ENCODE results near the gene MAOB. TPM values are rescaled to one million over a fixed set of nuclear protein-coding genes. Genes with fewer than 3 reads are reported as not detected.

MAOB gene
- total and polyA plus RNA-seq, 5 donors from 2014 or later, result 0.13 TPM; not detected in 4

- H3K27me3 ChIP-seq (ENCODE audit: control insufficient read depth, insufficient read depth, low read length), result no peaks in the 10 kb centered on the region
- no peak overlapping the region for H3K27ac Mint-ChIP-seq
Observed at GRCh38 chrX:43720082-43720481, 162.2 kb downstream of the MAOB start.

GRCh38 chrX:43718956-43719355, 163.3 kb downstream of the MAOB start:
- Histone ChIP-seq H3K27ac (ENCODE audit: insufficient read depth, low read length, poor library complexity, severe bottlenecking) (no peak overlapping the region), H3K36me3 (ENCODE audit: control insufficient read depth, insufficient read depth, low read length) (no peaks in the 10 kb centered on the region), H3K27me3 (ENCODE audit: control insufficient read depth, insufficient read depth, low read length) (no peaks in the 10 kb centered on the region), H3K4me1 (ENCODE audit: control insufficient read depth, insufficient read depth, low read length, poor library complexity, severe bottlenecking) (no peaks in the 10 kb centered on the region), H3K4me3 (ENCODE audit: low read depth, low read length) (no peak overlapping the region), H3K9me3 (ENCODE audit: control insufficient read depth in 2 of 2, low read length in 2 of 2) (no peaks in the 10 kb centered on the region)
- H3K27me3 Mint-ChIP-seq, result no peaks in the 10 kb centered on the region
- DNase-seq (no peak), ATAC-seq (ENCODE audit: low read depth in 2 of 2) (no peak)
- H3K9me3 Mint-ChIP-seq, result peaks cover 0 to 11% (median 0%) of the 10 kb centered on the region in 7 donors
- no peaks in the 10 kb centered on the region for H3K4me1 Mint-ChIP-seq
- no peak overlapping the region for H3K4me3 Mint-ChIP-seq
- H3K36me3 Mint-ChIP-seq, result no peaks in the 10 kb centered on the region
- no peak overlapping the region for H3K27ac Mint-ChIP-seq

More at GRCh38 chrX:43720082-43720481, 162.2 kb downstream of the MAOB start:
- DNase-seq (no peak), ATAC-seq (ENCODE audit: low read depth in 2 of 2) (no peak)
- Histone ChIP-seq H3K4me1 (ENCODE audit: control insufficient read depth, insufficient read depth, low read length, poor library complexity, severe bottlenecking) (no peaks in the 10 kb centered on the region), H3K4me3 (ENCODE audit: low read depth, low read length) (no peak overlapping the region), H3K36me3 (ENCODE audit: control insufficient read depth, insufficient read depth, low read length) (no peaks in the 10 kb centered on the region), H3K9me3 (ENCODE audit: control insufficient read depth in 2 of 2, low read length in 2 of 2) (no peaks in the 10 kb centered on the region), H3K27ac (ENCODE audit: insufficient read depth, low read length, poor library complexity, severe bottlenecking) (no peak overlapping the region)
- Mint-ChIP-seq H3K9me3 (peaks cover 0 to 11% (median 0%) of the 10 kb centered on the region in 7 donors), H3K36me3 (no peaks in the 10 kb centered on the region), H3K4me3 (no peak overlapping the region), H3K27me3 (no peaks in the 10 kb centered on the region), H3K4me1 (no peaks in the 10 kb centered on the region)

- Histone ChIP-seq H3K4me3 (ENCODE audit: low read depth, low read length) (no peak overlapping the region), H3K27me3 (ENCODE audit: control insufficient read depth, insufficient read depth, low read length) (no peaks in the 10 kb centered on the region), H3K4me1 (ENCODE audit: control insufficient read depth, insufficient read depth, low read length, poor library complexity, severe bottlenecking) (no peaks in the 10 kb centered on the region), H3K9me3 (ENCODE audit: control insufficient read depth in 2 of 2, low read length in 2 of 2) (no peaks in the 10 kb centered on the region), H3K36me3 (ENCODE audit: control insufficient read depth, insufficient read depth, low read length) (no peaks in the 10 kb centered on the region), H3K27ac (ENCODE audit: insufficient read depth, low read length, poor library complexity, severe bottlenecking) (no peak overlapping the region)
- DNase-seq (no peak), ATAC-seq (ENCODE audit: low read depth in 2 of 2) (no peak)
- Mint-ChIP-seq H3K4me1 (no peaks in the 10 kb centered on the region), H3K9me3 (peaks cover 0 to 8% (median 0%) of the 10 kb centered on the region in 7 donors), H3K4me3 (no peak overlapping the region), H3K36me3 (no peaks in the 10 kb centered on the region), H3K27ac (no peak overlapping the region), H3K27me3 (no peaks in the 10 kb centered on the region)
Observed at GRCh38 chrX:43718546-43718945, 163.7 kb downstream of the MAOB start.

- ATAC-seq (ENCODE audit: low read depth in 2 of 2) (no peak), DNase-seq (no peak)
- Mint-ChIP-seq H3K27ac (no peak overlapping the region), H3K27me3 (no peaks in the 10 kb centered on the region), H3K4me3 (no peak overlapping the region), H3K9me3 (peaks cover 0 to 5% (median 0%) of the 10 kb centered on the region in 7 donors), H3K36me3 (no peaks in the 10 kb centered on the region), H3K4me1 (no peaks in the 10 kb centered on the region)
- Histone ChIP-seq H3K9me3 (ENCODE audit: control insufficient read depth in 2 of 2, low read length in 2 of 2) (no peaks in the 10 kb centered on the region), H3K4me3 (ENCODE audit: low read depth, low read length) (no peak overlapping the region), H3K27ac (ENCODE audit: insufficient read depth, low read length, poor library complexity, severe bottlenecking) (no peak overlapping the region), H3K36me3 (ENCODE audit: control insufficient read depth, insufficient read depth, low read length) (no peaks in the 10 kb centered on the region), H3K27me3 (ENCODE audit: control insufficient read depth, insufficient read depth, low read length) (no peaks in the 10 kb centered on the region), H3K4me1 (ENCODE audit: control insufficient read depth, insufficient read depth, low read length, poor library complexity, severe bottlenecking) (no peaks in the 10 kb centered on the region)
Observed at GRCh38 chrX:43718081-43718480, 164.2 kb downstream of the MAOB start.

- Mint-ChIP-seq H3K27ac (no peak overlapping the region), H3K4me1 (no peaks in the 10 kb centered on the region), H3K36me3 (no peaks in the 10 kb centered on the region), H3K27me3 (no peaks in the 10 kb centered on the region), H3K4me3 (no peak overlapping the region), H3K9me3 (peaks cover 0 to 1% (median 0%) of the 10 kb centered on the region in 7 donors)
- Histone ChIP-seq H3K27me3 (ENCODE audit: control insufficient read depth, insufficient read depth, low read length) (no peaks in the 10 kb centered on the region), H3K27ac (ENCODE audit: insufficient read depth, low read length, poor library complexity, severe bottlenecking) (no peak overlapping the region), H3K9me3 (ENCODE audit: control insufficient read depth in 2 of 2, low read length in 2 of 2) (no peaks in the 10 kb centered on the region), H3K4me3 (ENCODE audit: low read depth, low read length) (no peak overlapping the region), H3K4me1 (ENCODE audit: control insufficient read depth, insufficient read depth, low read length, poor library complexity, severe bottlenecking) (no peaks in the 10 kb centered on the region), H3K36me3 (ENCODE audit: control insufficient read depth, insufficient read depth, low read length) (no peaks in the 10 kb centered on the region)
- ATAC-seq (ENCODE audit: low read depth in 2 of 2) (no peak), DNase-seq (no peak)
Observed at GRCh38 chrX:43717161-43717560, 165.1 kb downstream of the MAOB start.

- Mint-ChIP-seq H3K9me3 (peaks cover 0 to under 1% (median 0%) of the 10 kb centered on the region in 7 donors), H3K4me1 (no peaks in the 10 kb centered on the region), H3K36me3 (no peaks in the 10 kb centered on the region), H3K4me3 (no peak overlapping the region), H3K27me3 (no peaks in the 10 kb centered on the region), H3K27ac (no peak overlapping the region)
- H3K36me3 ChIP-seq (ENCODE audit: control insufficient read depth, insufficient read depth, low read length), result no peaks in the 10 kb centered on the region
- no peak for DNase-seq
- no peaks in the 10 kb centered on the region for H3K4me1 ChIP-seq (ENCODE audit: control insufficient read depth, insufficient read depth, low read length, poor library complexity, severe bottlenecking)
- no peak for ATAC-seq (ENCODE audit: low read depth in 2 of 2)
- H3K27me3 ChIP-seq (ENCODE audit: control insufficient read depth, insufficient read depth, low read length), result no peaks in the 10 kb centered on the region
- H3K9me3 ChIP-seq (ENCODE audit: control insufficient read depth in 2 of 2, low read length in 2 of 2), result no peaks in the 10 kb centered on the region
- no peak overlapping the region for H3K4me3 ChIP-seq (ENCODE audit: low read depth, low read length)
- no peak overlapping the region for H3K27ac ChIP-seq (ENCODE audit: insufficient read depth, low read length, poor library complexity, severe bottlenecking)
Observed at GRCh38 chrX:43716696-43717095, 165.6 kb downstream of the MAOB start.

Other genes starting within 250 kb of the MAOB start
- gene MAOA, start 226.2 kb downstream of the MAOB start, total RNA-seq, result not detected
- 1 to 10 TPM in 1 of 4 donors, under 1 TPM in 1, not detected in 2; 0.03 to 4.8 TPM for gene MAOA, start 226.2 kb downstream of the MAOB start, polyA plus RNA-seq
- gene NDP, start 90.9 kb upstream of the MAOB start, total RNA-seq, result not detected
- gene NDP, start 90.9 kb upstream of the MAOB start, polyA plus RNA-seq, result not detected